Cortex of kidney (tissue), 1 donor: ENCODE data around the gene CRIP3.

Experiments
- DNase-seq: peaks from one replicate; lab custom pipeline; 2025; lab: John Stamatoyannopoulos, UW

The CRIP3 gene

DNA sequence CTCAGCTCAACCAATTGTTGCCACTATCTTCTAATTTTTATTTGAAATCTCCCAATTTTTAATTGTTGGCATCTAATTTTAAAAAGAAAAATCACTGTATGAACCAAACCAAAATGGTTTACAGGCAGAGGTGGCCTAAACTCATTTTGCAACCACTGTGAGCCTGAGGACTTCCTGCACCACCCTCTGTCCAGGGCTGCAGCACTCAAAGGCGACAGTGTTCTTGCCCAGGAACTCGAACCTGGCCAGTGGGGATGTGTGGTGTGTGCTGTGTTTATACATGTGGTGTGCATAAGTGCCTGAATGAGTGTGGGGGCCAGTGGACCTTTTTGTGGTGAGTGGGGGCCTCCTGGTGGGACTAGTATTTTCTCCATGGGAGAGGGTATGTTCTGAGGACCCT lies 34.9 kb downstream of the CRIP3 start:
- DNase-seq: no peak

DNA sequence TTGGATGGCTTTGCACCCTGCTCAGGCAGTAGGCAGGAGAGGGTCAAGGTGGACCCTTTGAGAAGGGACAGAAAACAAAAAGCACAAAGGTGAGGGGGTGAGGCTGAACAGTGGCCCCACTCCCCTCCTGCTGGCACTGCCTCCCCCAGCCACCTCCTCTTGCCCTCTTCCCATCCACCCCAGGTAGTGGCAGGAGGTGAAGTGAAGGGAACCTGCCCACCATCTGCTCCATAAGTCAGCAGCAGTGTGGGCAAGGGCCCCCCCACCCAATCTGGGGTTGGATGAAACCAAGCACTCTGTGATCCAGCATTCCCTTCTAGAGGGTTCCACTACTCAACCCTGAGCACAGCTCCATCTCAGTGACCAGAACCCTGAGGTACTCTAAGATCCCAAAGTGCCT lies 36.7 kb downstream of the CRIP3 start:
- no peak for DNase-seq

DNA sequence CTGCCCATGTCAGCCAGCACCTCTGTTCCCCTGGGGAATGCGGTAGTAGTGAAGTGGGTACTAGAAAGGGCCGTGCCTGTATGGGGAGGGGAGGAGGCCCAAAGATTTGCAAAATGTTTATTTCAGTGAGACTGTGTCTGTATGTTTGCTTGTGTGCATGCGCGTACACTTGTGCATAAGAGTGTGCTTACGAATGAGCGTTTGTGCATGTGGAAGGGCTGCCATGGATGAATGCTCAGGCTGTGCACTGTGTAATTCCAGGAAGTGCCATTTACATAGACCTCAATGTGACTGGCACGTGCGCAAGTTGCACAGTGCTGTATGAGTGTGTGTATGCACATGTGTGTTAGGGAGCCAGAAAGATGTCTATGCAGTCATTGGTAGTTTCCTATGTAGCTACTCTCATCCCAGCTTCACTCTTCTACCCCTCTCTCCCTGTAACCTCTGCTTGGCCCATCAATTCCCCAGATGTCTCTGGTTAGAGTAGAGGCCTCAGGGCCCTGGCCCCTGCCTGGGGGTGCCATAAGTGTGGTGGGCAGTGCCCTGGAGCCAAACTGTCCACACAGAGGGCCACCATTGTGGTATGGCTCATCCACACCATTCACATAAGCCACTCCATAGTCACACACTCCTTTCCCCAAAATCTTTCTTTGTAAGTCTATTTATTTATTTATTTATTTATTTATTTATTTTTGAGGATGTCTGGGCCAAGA lies 37.4 kb downstream of the CRIP3 start:
- no peak for DNase-seq

DNA sequence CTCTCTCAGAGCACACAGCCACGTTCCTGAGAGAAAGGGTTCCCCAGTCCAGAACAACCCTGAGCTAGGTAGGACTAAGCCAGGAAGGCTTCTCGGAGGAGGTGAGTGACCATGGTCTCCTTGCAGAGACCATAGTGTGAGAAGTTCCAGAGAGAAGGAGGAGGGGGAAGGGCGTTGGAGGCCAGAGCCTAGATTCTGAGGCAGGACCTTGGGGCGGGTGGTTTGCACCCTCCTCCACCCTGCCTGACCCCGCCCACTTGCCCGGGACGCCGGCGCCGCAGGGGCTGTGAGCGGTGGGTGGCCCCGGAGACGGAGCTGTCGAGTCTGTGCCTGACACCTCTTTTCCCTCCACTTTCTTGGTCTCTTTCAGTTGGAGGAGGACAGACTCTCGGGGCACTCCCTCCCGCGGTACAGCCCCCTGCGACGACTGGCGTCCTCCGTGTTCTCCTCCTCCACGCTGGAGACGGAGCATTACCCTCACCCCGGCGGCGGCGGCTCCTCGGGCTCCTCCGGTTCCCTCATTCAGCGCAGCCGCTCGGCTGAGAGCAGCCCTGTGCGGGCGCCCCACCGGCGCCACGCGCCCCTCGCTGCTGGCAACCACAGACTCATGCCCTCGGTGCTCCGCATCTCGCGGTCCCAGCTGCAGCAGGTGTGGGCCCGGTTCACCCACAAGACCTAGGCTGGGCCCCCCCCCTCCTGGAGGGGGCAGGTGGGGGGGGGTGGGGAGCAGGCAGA lies 39.2 kb downstream of the CRIP3 start:
- no peak for DNase-seq

DNA sequence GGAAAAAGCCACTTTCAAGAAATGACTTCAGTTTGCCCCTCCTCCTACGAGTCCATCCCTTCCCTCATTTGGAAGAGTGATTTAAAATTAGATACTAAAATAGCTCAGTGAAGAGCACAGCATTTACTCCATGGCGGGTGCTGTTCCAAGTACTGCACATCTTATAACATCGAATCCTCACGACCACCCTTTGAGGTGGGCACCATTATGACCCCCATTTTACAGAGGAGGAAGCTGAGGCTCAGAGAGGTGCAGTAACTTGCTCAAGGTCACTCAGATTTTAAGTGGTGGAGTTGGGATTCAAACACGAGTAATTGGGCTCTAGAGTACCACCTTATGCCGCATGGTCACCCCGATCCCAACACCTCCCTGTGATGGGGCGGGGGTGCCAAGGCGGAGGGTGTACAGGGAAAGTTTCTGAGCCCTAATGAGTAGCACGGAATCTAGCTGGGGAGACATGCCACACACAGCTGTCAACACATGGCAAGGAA lies 39.8 kb downstream of the CRIP3 start:
- DNase-seq: no peak

DNA sequence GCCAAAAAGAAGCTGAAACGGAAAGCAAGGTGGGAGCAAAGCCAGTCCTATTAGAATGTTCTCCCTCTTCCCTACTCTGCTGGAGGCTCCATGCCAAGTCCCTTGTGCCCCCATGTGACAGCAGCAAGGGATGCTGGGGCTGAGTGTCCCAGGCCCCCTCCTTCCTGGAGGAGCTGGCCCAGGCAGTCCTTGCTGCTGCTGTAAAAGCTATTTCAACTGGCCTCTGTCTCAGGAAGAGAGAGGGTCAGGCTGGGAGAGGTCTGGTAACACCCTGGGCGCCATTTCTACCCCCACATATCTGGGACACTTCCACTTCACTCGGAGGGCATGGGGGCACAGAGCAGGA lies 40.3 kb downstream of the CRIP3 start:
- no peak for DNase-seq

DNA sequence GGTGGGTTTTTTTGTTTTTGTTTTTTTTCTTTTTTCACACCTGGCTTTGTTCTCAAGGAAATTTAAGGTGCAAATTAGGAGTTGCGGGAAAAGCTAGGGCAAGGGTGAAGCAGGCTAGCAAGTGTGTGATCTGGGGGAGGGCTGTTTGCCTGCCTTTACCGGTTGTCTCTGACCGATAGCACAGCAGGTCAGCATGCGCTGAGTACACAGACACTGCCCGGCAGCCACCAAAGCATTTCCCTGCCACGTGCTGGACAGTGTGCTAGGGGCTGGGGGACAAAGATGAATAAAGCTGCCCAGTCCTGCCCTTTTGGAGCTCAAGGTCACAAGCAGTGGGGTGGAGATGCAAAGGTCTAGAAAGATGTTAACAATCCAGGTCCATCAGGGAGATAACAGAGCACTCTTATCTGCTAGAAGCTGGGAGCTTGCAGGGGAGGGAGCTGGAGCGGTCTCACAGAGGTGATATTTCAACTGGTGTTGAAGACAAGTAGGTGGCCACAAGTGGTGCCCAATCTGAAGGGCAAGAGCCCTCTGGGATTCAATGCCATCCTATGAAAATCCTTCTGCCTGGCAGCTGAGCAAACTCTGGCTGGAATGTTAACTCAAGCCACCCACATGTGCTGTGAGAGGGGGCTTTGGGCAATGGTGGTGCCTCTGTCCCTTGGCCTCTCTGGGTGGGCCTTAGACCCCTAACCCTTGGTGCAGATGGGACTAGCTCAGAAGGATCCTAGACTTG lies 40.8 kb downstream of the CRIP3 start:
- DNase-seq: no peak

DNA sequence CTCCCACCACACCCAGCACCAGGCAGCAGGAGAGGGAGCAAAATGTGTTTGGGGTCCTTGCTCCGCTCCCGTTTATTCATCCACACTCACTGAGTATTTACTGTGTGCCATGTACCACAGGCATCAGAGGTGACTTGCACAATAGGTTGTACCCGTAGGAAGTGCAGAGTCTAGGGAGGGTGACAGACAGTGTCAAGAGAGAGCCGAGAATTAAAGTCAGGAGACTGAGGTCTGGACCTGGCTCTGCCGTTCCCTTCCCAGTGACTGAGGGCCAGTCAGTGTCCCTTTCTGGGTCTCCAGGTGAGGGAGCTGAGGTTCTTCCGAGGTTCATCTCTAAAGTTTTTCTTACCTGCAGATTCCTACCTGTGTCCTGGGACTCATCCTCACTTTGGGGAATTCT lies 43.1 kb downstream of the CRIP3 start:
- no peak for DNase-seq

DNA sequence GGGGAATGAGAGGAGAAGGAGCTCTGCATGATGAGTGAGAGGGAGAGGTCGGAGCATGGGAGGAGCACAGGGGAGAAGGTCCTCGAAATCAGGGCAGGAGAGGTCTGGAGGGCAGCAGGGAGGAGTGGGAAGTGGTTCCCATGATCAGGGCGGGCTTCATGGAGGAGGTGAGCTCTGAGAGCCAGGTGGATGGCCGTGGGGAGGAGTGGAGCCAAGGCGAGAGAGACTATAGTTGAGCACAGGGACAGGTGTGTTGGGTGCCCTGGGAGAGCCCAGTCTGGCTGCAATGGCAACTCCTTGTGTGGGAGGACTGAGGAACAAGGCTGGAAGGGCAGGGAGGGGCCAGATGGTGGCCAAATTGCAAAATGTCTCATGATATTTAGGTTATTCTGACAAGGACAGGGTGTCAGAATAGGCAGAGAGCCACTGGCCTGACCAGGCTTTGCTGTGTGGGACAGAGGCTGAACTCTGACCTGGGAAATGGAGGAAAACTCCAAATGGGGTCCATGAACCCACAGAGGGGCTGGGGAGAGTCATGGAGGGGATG lies 44.0 kb downstream of the CRIP3 start:
- no peak for DNase-seq

DNA sequence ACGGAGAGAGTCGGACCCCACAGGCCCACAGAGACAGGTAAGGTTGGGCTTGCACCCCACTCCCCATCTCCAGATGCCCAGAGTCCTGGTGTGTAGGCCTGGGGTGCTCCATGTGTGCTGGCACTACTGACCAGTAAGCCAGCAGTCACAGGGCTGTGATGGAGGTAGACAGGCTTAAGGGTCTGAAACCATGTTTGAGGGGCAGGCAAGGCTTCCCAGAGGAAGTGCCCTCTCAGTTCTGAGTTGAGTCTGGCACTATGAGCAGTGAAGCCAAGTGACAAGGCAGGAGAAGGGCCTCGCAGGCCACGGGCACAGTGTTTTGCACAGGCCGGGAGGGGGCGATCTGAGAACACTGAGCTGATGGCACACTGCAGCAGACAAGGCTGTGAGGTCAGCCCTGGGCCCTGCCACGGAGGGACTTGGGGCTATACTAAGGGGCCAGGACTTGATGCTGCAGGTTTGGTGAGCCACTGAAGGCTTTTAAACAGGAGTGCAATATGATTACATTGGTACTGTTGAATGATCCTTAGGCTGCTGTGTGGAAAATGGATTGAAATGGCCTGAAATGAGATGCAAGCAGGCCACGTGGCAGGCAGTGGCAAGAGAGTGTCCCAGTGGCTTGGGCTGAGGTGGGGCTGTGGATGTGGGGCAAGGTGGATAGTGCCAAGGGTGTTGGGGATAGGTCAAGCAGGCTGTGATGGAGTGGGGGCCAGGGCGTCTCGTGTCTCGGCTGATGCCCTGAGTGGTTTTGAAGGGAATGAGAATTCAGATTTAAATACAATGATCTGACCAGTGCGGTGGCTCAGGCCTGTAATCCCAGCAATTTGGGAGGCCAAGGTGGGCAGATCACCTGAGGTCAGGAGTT lies 45.1 kb downstream of the CRIP3 start:
- no peak for DNase-seq

DNA sequence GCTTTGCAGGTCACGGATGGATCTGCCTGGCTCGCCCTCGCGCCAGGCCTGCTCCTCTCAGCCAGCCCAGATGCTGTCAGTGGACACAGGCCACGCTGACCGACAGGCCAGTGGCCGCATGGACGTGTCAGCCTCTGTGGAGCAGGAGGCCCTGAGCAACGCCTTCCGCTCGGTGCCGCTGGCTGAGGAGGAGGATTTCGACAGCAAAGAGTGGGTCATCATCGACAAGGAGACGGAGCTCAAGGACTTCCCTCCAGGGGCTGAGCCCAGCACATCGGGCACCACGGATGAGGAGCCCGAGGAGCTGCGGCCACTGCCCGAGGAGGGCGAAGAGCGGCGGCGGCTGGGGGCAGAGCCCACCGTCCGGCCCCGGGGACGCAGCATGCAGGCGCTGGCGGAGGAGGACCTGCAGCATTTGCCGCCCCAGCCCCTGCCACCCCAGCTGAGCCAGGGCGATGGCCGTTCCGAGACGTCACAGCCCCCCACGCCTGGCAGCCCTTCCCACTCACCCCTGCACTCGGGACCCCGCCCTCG lies 45.8 kb downstream of the CRIP3 start:
- no peak for DNase-seq

DNA sequence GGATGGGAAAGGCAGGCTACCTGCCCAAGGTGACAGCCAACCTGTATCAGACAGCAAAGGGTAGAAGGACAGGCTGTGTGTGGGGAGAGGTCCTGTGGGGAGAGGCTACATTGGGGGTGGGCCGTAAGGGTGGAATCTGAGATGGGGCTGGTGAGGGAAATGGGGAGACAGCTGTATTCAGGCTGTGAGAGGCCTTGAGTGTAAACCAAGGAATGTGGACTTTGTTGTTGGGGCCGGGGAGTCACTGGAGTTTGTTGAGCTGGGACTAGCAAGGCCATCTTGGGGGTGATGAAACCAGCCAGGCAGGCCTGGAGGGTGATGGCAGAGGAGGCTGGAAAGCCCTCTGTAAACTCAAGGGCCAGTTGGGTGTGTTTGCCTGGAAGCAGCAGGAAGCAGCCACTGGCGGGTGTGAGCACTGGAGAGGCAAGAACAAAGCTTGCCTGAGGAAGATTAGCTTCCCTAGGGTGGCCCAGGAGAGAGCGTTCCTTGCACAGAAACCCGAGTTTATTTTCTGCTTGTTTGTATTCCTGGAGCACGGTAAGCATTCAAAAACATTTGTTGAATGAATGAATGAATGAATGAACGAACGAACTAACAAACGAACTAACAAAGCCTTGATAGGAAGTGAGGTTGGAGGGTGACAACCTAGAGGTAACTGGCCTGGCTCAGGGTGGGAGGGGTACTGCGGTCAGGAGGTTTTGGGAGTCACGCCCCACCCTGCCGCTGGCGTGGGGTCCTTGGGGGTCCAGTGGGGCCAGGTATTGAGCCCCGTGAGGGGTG lies 46.4 kb downstream of the CRIP3 start:
- DNase-seq: no peak

DNA sequence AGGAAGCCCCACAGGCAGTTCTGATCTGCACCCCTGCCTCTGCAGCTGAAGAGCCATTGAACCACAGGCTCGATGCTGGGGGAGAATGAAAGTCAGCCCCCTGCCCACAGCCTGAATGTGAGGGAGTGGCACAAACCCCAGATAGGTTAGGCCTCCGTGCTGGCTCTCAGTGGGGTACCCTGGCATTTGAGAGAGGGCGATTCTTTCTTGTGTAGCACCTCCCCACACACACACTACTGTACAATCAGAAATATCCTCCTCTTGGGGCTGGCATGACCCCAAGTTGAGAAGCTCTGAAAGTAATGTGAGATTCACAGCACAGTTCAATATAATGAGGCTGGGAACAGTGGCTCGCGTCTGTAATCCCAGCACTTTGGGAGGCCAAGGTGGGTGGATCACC lies 47.4 kb downstream of the CRIP3 start:
- DNase-seq: no peak

DNA sequence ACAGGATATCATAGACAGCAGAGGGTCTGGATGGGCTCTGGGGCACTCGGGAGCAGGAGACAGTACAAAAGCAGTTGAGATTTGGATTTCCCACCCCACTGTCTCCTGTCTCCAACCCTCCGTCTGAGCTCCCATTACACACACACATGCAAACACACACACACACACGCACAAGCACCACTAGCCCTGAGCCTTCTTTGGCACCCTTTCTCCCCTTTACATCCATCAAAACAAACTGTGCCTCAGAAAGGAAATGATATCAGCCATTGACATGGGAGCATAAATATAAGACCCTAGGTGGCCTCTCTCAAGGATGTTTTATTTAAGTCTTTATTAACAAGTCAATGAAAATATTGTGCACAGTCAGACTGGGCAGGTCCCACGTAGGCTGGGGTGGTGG lies 47.8 kb downstream of the CRIP3 start:
- no peak for DNase-seq

DNA sequence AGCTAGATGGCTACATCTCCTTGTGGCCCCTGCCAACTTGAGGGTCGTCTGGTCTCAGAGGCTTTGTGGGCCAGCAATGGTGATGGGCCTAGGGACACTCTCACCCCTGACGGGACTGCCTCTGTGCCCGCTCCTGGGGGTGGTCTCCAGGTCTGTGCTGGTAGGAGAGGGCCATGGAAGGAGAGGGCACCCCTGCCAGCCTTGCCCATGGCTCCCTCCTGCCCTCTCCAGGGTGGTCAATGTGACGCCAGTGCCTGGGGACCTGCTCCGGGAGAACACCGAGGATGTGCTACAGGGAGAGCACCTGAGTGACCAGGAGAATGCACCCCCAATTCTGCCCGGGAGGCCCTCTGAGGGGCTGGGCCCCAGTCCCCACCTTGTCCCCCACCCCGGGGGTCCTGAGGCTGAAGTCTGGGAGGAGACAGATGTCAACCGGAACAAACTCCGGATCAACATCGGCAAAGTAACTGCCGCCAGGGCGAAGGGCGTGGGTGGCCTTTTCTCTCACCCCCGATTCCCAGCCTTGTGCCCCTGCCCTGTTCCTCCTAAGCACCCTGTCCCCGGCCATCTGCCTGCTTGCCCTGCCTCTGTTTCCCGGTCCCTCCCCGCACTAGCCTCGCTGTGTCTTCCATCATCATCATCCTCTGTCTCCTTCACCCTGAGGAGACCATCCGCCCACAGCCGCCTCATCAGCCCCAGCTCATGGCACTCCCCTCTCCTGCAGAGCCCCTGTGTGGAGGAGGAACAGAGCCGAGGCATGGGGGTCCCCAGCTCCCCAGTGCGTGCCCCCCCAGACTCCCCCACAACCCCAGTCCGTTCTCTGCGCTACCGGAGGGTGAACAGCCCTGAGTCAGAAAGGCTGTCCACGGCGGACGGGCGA lies 49.6 kb downstream of the CRIP3 start:
- no peak for DNase-seq

DNA sequence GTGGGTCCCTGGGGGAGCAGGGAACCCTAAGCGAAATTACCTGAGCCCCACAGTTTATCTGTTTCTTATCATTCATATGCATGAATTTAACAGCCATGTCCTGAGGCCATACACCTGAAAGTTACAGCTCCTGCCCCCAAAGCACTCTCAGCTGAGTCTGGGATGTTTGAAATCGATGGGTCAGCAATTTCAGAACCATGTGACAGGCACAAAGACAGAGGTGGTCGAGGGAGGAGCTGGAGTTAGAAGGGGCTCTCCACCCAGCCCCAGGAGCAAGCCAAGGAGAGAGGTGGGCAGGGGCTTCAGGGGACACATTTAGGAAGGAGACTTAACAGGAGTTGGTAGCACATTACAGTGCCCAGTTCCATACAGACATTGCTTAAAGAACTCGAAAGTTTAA lies 50.4 kb downstream of the CRIP3 start:
- no peak for DNase-seq

DNA sequence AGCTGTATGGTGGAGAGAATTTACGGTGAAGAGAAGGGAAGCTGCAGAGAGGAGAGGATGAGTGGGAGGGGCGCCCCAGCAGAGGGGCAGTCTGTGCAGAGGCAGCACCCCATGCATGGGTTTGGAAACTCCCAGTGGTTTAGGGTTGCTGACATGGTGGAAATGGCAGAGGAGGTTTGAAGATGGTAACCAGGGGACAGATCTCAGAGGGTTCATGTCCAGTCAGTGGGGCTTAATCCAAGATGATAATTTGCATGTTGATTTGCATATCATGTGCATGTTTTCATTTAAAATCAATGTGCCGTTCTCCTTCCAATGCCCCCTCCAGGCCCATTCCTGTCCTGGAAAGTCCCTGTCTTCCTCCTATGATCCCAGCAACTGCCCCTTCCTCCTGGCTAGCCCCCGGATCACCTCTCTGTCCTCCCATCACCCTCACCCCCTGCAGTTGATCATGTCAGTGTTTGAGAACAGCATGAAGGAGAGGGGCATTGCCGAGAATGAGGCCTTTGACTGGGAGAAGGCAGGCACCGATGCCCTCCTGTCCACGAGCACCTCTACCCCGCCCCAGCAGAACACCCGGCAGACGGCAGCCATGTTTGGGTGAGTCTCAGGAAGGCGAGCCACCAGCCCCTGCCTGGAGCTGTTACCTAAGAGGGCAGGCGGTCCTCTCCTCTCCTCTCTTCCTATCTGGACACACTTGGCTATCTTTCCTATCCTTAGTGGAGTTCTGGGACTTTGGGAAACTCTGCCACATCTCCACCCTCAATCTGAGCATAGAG lies 51.1 kb downstream of the CRIP3 start:
- no peak for DNase-seq

DNA sequence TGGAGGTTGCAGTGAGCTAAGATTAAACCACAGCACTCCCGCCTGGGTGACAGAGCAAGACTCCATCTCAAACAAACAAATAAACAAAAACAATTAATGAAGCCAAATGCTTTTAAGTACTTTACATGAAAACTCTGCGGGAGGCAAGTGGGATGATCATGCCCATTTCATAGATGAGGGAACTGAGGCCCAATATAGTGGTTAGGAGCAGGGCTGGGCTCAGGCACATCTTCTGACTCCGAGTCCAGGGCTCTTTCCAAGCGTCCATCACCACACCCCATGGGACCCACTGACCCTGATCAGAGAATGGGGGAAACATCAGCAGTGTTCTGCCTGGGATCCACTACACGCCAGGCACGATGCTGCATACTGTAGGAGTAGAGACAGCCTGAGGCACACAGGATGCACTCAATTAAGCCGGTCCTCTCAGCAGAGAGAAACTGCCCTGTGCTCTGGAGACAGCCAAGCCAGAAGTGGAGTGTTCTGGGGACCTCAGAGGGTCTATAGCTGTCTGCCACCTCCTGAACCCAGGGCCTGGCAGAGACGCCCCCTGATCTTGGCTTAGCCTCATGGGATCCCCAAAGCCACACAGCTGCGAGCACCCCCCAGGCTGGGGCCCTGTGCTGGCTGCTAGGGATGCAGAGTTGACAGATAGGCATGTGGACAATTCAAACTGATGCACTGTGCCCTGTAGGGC lies 51.8 kb downstream of the CRIP3 start:
- DNase-seq: no peak
